Pancreas (tissue), 10 donors: Measurements from ENCODE around the gene BABAM2. TPM values are rescaled to one million over a fixed set of nuclear protein-coding genes. Genes with fewer than 3 reads are reported as not detected.

Experiments used
- ATAC-seq, 4 donors: fragments of 200-7000 bp; cut with Tn5 transposase; one replicate each; pipeline versions ENCODE4 v1.8.0 to v1.9.1; 2020; ENCODE audit warnings: mild to moderate bottlenecking in 4 of 4, moderate library complexity in 4 of 4
- DNase-seq, 6 donors: peaks; one replicate each; pipeline ENCODE4 v3.0.0-alpha.2; 2020
- FAIRE-seq: peaks from 2 replicates; lab custom pipeline; 2012; peaks lifted over from hg19 to GRCh38; lab: Jason Lieb, UNC
- H3K27ac ChIP-seq, 4 donors: fragments of 200-600 bp; sonication (generic); 1 replicate in 3 of 4; 2 replicates in 1 of 4; pipeline versions ENCODE4 v1.5.0 to v1.8.0; 2020
- H3K27me3 ChIP-seq, 4 donors: fragments of 200-600 bp; one replicate each; pipeline ENCODE4 v1.8.0; 2021
- H3K36me3 ChIP-seq, 3 donors: fragments of 200-600 bp; sonication (generic) in 1 of 3; one replicate each; pipeline versions ENCODE4 v1.5.0 to v1.8.0; 2020 to 2021
- H3K4me1 ChIP-seq, 3 donors: fragments of 200-600 bp; one replicate each; pipeline ENCODE4 v1.8.0; 2021
- H3K4me3 ChIP-seq, 4 donors: fragments of 200-600 bp; sonication (generic) in 2 of 4; one replicate each; pipeline versions ENCODE4 v1.5.0 to v1.8.0; 2020 to 2021
- H3K9me3 ChIP-seq, 4 donors: fragments of 200-600 bp; one replicate each; pipeline ENCODE4 v1.8.0; 2021
- CTCF ChIP-seq, 4 donors: fragments of 200-600 bp; sonication (generic) in 3 of 4; IDR thresholded peaks; one replicate each; pipeline versions ENCODE4 v1.5.0 to v1.8.0; 2021; ENCODE audit warnings: antibody characterized with exemption in 4 of 4
- WGBS, 2 donors: extraction: QIAGEN DNeasy Blood & Tissue Kit; methylation state at CpG; one replicate each; pipeline ENCODE4 v1.1.7; 2013; 5-methylcytosine and 5-hydroxymethylcytosine counted together
- intact Hi-C, 3 donors: fragments of 100-400 bp; cut with DNase I; formaldehyde crosslinking; loops; one replicate each; pipeline versions ENCODE4 v1.11.1 to v1.14.2; 2022
- polyA plus RNA-seq, 2 donors: library from polyadenylated mRNA; stranded (reverse); fragments of 200-250 nt; gene quantifications; one replicate each; pipeline ENCODE4 v1.2.3, GENCODE V29; 2013
- total RNA-seq, 6 donors: library from RNA; stranded (reverse); fragmentation: NEBNext Ultra II Directional in 4 of 6; extraction: Animal tissue kit (Norgen Biotek cat#: 25700) in 4 of 6; gene quantifications; one replicate each; pipeline versions ENCODE4 v1.2.1 to v1.2.4, GENCODE V29; 2021 to 2023
- donor health status: healthy with polysubstance abuse.
- donor health status: DM: no; HTN: no; CAD: no; lungs with moderate emphysema.
- donor health status: DM: no; HTN: no; CAD: no.
- donor health status: control.
- donor health status: control.
- donor health status: Bipolar disorder and iron deficiency.
- donor health status: DM: yes; HTN: yes; CAD: no.
- donor health status: DM: no; HTN: no; CAD: no.
- donor health status: DM: no; HTN: no; CAD: no.
- donor health status: DM: yes; HTN: yes; CAD: no.

Gene BABAM2
- total and polyA plus RNA-seq, 8 donors: 9.4 to 21.3 (median 15.6) TPM

DNA sequence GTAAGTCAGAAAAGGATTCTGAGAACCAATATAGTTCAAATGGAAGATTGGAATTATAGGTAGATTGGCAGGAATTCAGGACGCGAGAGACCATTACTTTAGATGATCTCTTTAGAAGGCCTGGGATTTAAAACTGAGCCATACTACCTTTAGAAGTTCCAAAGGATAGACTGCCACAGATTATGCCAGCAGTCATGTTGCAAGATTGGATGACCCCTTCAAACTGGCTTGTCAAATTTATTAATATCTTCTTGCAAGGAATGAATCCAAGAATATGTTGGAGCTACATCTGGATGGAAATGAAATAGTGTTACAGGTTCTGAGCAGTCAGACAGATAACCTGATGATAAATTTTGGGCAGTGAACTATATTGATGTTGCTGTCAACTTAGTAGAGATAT is 22.0 kb downstream of the BABAM2 start:
- Histone ChIP-seq H3K4me3 (no peak overlapping the region), H3K9me3 (no peaks in the 10 kb centered on the region)
- WGBS, 2 donors: 98 to 99% methylated on average over 2 of the region's 2 CpGs

DNA sequence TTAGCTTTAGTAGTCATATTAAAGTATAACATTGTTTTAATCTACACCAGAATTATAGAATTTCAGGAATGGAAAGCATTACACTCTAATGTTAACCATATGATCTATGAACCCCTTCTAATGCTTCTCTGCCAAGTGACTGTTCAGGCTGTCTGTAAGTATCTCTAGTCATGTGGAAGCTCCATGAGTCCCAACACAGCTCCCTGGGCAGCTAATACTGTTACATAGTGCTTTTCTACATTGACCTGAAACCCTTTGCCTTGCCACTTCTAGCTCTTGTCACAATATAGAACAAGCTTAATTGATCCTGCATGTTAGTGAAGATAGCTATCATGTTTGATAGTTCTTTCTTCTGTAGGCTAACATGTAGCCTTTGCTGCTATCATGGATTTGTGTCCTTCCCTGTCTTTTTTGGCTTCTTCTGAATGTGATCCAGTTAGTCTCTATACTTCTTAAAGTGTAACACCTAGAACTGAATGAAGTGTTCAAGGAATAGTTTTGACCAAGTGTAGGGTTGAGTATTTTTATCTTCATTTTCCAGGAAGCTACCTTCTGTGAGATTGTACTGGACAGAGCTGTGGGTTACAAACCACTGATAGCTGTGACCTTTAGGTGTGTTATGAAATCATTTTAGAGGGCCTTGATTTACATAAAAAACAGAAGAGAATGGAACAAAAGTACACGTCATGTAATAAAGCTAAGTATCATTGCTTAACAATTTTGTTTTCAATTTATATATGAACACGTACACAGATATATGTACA is 23.7 kb downstream of the BABAM2 start:
- Histone ChIP-seq H3K4me1 (peaks cover 14 to 23% (median 14%) of the 10 kb centered on the region in 3 donors), H3K9me3 (no peaks in the 10 kb centered on the region), H3K27me3 (no peaks in the 10 kb centered on the region), H3K27ac (no peak overlapping the region), H3K4me3 (no peak overlapping the region), H3K36me3 (no peaks in the 10 kb centered on the region)
- TF ChIP-seq CTCF (IDR thresholded peaks at IDR 0.05): no peak
- 78 to 86% methylated on average over 2 of the region's 2 CpGs for WGBS, 2 donors
- intact Hi-C loops: no loop called here
- FAIRE-seq (no peak), ATAC-seq (no peak), DNase-seq (no peak)

More for the DNA sequence above, 22.0 kb downstream of the BABAM2 start:
- intact Hi-C loops: no loop called here
- peaks cover 14 to 23% (median 14%) of the 10 kb centered on the region in 3 donors for H3K4me1 ChIP-seq
- no peaks in the 10 kb centered on the region for H3K27me3 ChIP-seq
- no peak for FAIRE-seq
- no peak for TF ChIP-seq CTCF (IDR thresholded peaks at IDR 0.05)
- no peak overlapping the region for H3K27ac ChIP-seq
- H3K36me3 ChIP-seq: no peaks in the 10 kb centered on the region
- no peak for ATAC-seq
- DNase-seq: no peak

- peaks cover 14 to 25% (median 20%) of the 10 kb centered on the region in 3 donors for H3K4me1 ChIP-seq
- H3K27ac ChIP-seq: no peak overlapping the region
- DNase-seq: no peak
- no peak overlapping the region for H3K4me3 ChIP-seq
- H3K9me3 ChIP-seq: no peaks in the 10 kb centered on the region
- no peak for TF ChIP-seq CTCF (IDR thresholded peaks at IDR 0.05)
- no peak for ATAC-seq
- no peak for FAIRE-seq
- H3K27me3 ChIP-seq: no peaks in the 10 kb centered on the region
- intact Hi-C loops: no loop called here
- H3K36me3 ChIP-seq: no peaks in the 10 kb centered on the region
Measured at GRCh38 chr2:27914805-27915175, 24.3 kb downstream of the BABAM2 start.

DNA sequence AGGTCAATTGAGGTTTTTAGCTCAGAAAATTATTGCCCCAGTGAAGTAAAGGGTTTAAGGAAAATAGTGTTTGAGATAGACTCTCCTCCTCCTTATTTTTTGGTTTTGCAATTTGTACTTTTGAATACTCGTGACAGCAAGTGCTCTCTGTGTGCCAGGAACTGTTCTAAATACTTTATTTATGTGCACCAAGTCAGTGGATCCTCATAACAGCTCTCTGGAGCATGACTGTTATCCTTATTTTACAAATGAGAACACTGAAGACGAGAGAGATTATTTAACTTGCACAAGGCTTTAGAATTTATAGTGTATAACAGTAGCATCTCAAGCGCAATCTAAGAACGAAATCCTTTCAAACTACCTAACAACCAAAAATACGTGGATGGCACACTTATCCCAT is 24.7 kb downstream of the BABAM2 start:
- no peak for TF ChIP-seq CTCF (IDR thresholded peaks at IDR 0.05)
- Histone ChIP-seq H3K4me3 (no peak overlapping the region), H3K36me3 (no peaks in the 10 kb centered on the region), H3K27me3 (no peaks in the 10 kb centered on the region), H3K9me3 (no peaks in the 10 kb centered on the region), H3K4me1 (peaks cover 14 to 29% (median 24%) of the 10 kb centered on the region in 3 donors), H3K27ac (no peak overlapping the region)
- intact Hi-C loops: no loop called here
- FAIRE-seq (no peak), ATAC-seq (peak in 1 of 4 donors; percentile 30), DNase-seq (no peak)
- WGBS, 2 donors: 68 to 69% methylated on average over 5 of the region's 5 CpGs

- peak in 1 of 4 donors; percentile 36 for ATAC-seq
- Histone ChIP-seq H3K4me3 (no peak overlapping the region), H3K9me3 (no peaks in the 10 kb centered on the region), H3K27me3 (no peaks in the 10 kb centered on the region), H3K36me3 (no peaks in the 10 kb centered on the region), H3K27ac (peak overlapping the region in 3 of 4 donors; percentile 3 to 62 (median 49)), H3K4me1 (peaks cover 14 to 35% (median 30%) of the 10 kb centered on the region in 3 donors)
- TF ChIP-seq CTCF (IDR thresholded peaks at IDR 0.05): no peak
- FAIRE-seq: no peak
- no peak for DNase-seq
- intact Hi-C loops: no loop called here
Measured at GRCh38 chr2:27915874-27916273, 25.3 kb downstream of the BABAM2 start.
